ENCODE results near the gene TGFBRAP1.
A peak's percentile ranks its signal among the peaks of the same experiment; 100 is the strongest.

TGFBRAP1 gene, protein sequence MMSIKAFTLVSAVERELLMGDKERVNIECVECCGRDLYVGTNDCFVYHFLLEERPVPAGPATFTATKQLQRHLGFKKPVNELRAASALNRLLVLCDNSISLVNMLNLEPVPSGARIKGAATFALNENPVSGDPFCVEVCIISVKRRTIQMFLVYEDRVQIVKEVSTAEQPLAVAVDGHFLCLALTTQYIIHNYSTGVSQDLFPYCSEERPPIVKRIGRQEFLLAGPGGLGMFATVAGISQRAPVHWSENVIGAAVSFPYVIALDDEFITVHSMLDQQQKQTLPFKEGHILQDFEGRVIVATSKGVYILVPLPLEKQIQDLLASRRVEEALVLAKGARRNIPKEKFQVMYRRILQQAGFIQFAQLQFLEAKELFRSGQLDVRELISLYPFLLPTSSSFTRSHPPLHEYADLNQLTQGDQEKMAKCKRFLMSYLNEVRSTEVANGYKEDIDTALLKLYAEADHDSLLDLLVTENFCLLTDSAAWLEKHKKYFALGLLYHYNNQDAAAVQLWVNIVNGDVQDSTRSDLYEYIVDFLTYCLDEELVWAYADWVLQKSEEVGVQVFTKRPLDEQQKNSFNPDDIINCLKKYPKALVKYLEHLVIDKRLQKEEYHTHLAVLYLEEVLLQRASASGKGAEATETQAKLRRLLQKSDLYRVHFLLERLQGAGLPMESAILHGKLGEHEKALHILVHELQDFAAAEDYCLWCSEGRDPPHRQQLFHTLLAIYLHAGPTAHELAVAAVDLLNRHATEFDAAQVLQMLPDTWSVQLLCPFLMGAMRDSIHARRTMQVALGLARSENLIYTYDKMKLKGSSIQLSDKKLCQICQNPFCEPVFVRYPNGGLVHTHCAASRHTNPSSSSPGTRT

DNA sequence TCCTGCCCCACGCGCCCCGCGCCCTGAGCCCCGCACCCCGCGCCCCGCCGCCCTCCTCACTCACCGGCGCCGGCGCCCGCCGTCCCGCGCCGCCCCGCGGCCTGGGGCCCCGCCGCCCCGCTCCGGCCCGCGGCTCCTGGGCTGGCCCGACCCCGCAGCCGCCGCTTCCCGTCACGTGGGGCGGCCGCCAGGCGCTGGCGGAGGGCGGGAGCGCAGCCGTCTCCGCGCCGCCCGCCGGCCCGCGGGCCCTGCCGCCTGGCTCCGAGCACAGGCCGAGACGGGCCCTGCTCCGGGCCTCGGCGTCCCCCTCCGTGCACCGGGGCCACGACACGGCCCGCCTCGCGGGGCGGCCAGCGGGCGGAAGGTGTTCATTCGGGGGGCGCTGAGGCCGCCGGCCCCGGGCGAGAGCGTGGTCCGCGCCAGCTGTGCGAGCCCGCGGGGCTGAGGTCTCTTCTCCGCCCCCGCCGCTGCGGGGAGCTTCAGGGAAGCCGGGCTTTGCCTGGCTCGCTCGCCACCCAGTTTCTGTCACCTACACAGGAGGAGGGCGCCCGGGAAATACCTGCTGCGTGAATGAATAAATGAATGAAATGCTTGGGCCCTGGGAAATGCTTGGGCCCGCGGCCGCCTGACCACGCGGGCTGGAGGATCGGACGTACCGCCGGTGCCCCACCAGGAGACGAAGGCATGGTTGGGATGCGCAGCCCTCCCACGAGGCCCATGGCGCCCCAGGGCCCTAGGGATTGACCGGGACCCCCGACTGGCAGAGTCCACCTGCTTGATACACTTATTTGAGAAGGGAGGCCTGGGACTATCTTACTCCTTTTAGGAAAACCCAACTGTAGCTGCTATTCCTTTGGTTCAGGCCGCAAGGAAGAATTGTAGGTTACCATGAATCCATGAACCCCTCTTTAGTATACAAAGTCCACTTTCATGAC is at the start of gene TGFBRAP1:
TSS of gene TGFBRAP1 (minus strand) at position 175 of the 935 bp plus-strand sequence. CDS start 21,434 bp downstream, outside the sequence.
- DNase-seq: peak; percentile 36

DNA sequence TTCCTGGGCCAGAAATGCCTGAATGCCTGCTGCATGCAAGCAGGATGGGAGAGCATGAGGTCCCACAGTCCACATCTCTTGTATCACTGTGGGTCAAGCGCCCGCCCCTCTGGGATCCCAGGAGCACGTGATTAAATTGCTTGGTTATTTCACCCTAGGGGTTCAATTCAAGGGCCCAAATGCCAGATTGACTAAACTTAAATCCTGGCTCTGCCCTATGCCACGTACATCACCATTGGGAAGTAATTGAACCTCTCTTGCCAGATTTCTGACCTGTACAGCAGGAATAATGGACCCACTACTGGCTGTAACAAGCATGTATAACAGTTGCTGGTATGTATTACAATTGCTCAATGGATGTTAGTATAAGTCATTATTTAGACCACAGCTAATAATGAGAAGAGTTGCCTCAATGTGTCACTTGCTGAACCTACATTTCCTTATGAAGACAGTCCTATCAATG is 49.4 kb upstream of the TGFBRAP1 start:
- no peak for DNase-seq

- DNase-seq: no peak
Observed at GRCh38 chr2:105378276-105378840, 48.8 kb upstream of the TGFBRAP1 start.

GRCh38 chr2:105377871-105378270 is 48.3 kb upstream of the TGFBRAP1 start:
- no peak for DNase-seq

- no peak for DNase-seq
Observed at GRCh38 chr2:105376789-105377240, 47.3 kb upstream of the TGFBRAP1 start.

GRCh38 chr2:105376010-105376409 is 46.5 kb upstream of the TGFBRAP1 start:
- DNase-seq: no peak

GRCh38 chr2:105375001-105375561 is 45.5 kb upstream of the TGFBRAP1 start:
- DNase-seq: no peak

GRCh38 chr2:105373895-105374401 is 44.4 kb upstream of the TGFBRAP1 start:
- DNase-seq: peak; percentile 49

GRCh38 chr2:105373344-105373781 is 43.8 kb upstream of the TGFBRAP1 start:
- DNase-seq: no peak

- DNase-seq: no peak
Observed at GRCh38 chr2:105371810-105372209, 42.3 kb upstream of the TGFBRAP1 start.

DNA sequence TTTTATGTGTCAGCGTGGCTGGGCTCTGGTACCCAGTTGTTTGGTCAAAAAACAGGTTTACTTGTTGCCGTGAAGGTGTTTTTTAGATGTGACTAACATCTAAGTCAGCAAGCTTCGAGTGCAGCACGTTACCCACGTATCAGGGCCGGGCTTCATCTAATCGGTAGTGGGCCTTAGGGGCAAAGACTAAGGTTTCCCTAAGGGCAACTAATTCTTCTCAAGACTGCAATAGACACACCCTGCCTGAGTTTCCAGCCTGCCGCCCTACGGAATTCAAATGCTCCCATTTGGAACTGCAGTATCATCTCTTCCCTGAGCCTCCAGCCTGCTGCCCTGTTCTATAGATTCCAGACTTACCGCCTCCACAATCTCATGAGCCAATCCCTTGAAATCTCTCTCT is 41.6 kb upstream of the TGFBRAP1 start:
- DNase-seq: no peak

DNA sequence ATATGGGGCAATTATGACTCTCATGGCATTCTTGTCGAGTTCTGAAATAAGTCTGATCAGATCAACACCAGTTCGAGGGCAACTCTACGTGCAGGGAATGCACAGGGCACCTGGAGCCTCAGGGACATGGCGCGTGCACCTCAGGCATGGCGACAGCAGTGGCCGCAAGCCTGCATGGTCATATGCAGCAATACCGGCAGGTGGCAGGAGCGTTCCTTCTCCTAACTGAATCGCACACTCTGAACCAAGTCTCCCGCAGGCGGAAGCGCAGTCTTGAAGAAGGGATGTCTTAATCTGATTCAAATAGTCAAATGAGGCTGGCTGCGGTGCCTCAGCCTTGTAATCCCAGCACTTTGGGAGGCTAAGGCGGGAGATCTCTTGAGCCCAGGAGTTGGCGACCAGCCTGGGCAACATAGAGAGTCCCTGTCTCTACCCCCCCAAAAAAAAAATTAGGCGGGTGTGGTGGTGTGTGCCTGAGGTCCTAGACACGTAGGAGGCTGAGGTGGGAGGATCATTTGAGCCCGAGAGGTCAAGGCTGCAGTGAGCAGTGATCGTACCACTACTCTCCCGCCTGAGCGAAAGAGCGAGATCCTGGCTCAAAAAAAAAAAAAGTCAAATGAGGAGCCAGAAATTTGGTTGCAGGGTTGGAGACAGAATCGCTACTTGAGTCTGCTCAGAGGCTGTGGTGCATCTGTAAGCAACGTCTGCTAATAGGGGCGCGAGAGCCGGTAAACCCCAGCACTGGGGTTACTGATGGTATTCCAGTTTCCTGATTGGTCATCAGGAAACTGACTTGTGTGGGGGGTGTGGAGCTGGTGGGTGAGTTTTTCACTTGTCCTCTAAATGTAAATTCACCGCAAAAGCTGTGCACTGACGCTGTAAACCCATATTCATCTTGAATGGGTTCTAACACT is 40.5 kb upstream of the TGFBRAP1 start:
- peak; percentile 58 for DNase-seq

GRCh38 chr2:105368759-105369408 is 39.3 kb upstream of the TGFBRAP1 start:
- DNase-seq: no peak

- DNase-seq: no peak
Observed at GRCh38 chr2:105365206-105365605, 35.7 kb upstream of the TGFBRAP1 start.

GRCh38 chr2:105364436-105365139 is 35.1 kb upstream of the TGFBRAP1 start:
- DNase-seq: no peak

GRCh38 chr2:105362862-105363591 is 33.5 kb upstream of the TGFBRAP1 start:
- no peak for DNase-seq

DNA sequence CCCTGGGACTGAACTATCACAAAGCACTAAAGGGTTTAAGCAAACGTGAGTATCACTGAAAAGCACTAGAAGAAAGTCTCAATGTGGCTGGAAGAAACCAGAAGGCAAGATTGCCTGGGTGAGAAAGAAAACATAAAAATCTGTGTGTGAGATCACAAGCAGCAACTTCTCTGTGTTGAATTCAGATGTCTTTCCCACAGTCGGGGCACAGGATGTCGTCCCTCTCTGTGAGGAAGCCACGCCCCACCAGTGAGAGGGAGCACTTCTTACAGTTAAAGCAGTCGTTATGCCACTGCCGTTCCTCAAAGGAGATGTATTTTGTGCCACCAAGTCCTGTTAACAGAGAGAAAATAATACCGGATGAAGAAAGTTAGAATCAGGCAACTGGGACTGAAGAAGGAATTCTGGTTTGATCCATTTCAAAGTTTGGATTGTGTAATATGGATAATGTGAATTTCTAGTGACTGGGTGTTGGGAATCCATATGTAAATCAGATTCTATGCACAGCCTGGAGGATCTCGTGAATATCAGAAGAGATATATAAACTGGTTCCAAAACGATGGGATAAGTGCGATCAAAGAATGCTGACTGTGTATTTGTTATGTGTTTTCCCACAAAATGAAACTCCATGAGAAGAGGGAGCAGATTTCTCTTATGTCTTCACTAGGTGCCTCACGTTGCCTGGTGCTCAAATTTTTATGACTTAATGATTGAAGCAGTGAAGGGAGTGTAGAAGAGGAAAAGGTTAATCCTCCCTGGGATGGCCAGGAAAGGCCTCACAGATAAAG is 31.8 kb upstream of the TGFBRAP1 start:
- DNase-seq: no peak

GRCh38 chr2:105358593-105358992 is 29.1 kb upstream of the TGFBRAP1 start:
- no peak for DNase-seq
